ENCODE results near the gene RPTOR.

RPTOR gene

GRCh38 chr17:80729761-80730160, 185.1 kb downstream of the RPTOR start:
- no peaks in the 10 kb centered on the region for H3K27me3 ChIP-seq (replicated peaks)
- in situ Hi-C loops (cut with HindIII; ENCODE audit: low pct_ligation_motif_present, low sequenced_read_pairs) = no loop called here
- no peak for TF ChIP-seq CTCF (IDR thresholded peaks at IDR 0.05; ENCODE audit: low read depth, low read length, missing control alignments)
- H3K36me3 ChIP-seq (replicated peaks) = no peaks in the 10 kb centered on the region
- H3K4me3 ChIP-seq (ENCODE audit: low read depth, low read length) = no peak overlapping the region
- no peak for DNase-seq
- no peak overlapping the region for H3K27ac ChIP-seq

GRCh38 chr17:80730739-80731138, 186.1 kb downstream of the RPTOR start:
- TF ChIP-seq CTCF (IDR thresholded peaks at IDR 0.05; ENCODE audit: low read depth, low read length, missing control alignments) = no peak
- Histone ChIP-seq H3K27me3 (replicated peaks) (no peaks in the 10 kb centered on the region), H3K36me3 (replicated peaks) (no peaks in the 10 kb centered on the region), H3K4me3 (ENCODE audit: low read depth, low read length) (no peak overlapping the region), H3K27ac (no peak overlapping the region)
- in situ Hi-C loops (cut with HindIII; ENCODE audit: low pct_ligation_motif_present, low sequenced_read_pairs) = no loop called here
- DNase-seq = no peak

GRCh38 chr17:80731323-80731722, 186.7 kb downstream of the RPTOR start:
- Histone ChIP-seq H3K27me3 (replicated peaks) (no peaks in the 10 kb centered on the region), H3K36me3 (replicated peaks) (no peaks in the 10 kb centered on the region), H3K4me3 (ENCODE audit: low read depth, low read length) (no peak overlapping the region), H3K27ac (no peak overlapping the region)
- in situ Hi-C loops (cut with HindIII; ENCODE audit: low pct_ligation_motif_present, low sequenced_read_pairs) = no loop called here
- DNase-seq = no peak
- no peak for TF ChIP-seq CTCF (IDR thresholded peaks at IDR 0.05; ENCODE audit: low read depth, low read length, missing control alignments)

GRCh38 chr17:80732268-80732667, 187.6 kb downstream of the RPTOR start:
- in situ Hi-C loops (cut with HindIII; ENCODE audit: low pct_ligation_motif_present, low sequenced_read_pairs) = no loop called here
- Histone ChIP-seq H3K27me3 (replicated peaks) (no peaks in the 10 kb centered on the region), H3K27ac (peak overlapping the region; percentile 52), H3K36me3 (replicated peaks) (no peaks in the 10 kb centered on the region), H3K4me3 (ENCODE audit: low read depth, low read length) (no peak overlapping the region)
- no peak for TF ChIP-seq CTCF (IDR thresholded peaks at IDR 0.05; ENCODE audit: low read depth, low read length, missing control alignments)
- peak; percentile 67 for DNase-seq

GRCh38 chr17:80737106-80738019, 192.7 kb downstream of the RPTOR start:
- no peak for TF ChIP-seq CTCF (IDR thresholded peaks at IDR 0.05; ENCODE audit: low read depth, low read length, missing control alignments)
- Histone ChIP-seq H3K27me3 (replicated peaks) (no peaks in the 10 kb centered on the region), H3K36me3 (replicated peaks) (no peaks in the 10 kb centered on the region), H3K4me3 (ENCODE audit: low read depth, low read length) (no peak overlapping the region), H3K27ac (no peak overlapping the region)
- DNase-seq = no peak
- in situ Hi-C loops (cut with HindIII; ENCODE audit: low pct_ligation_motif_present, low sequenced_read_pairs) = no loop called here
